ENCODE results near the gene ZDHHC17. TPM values are rescaled to one million over a fixed set of nuclear protein-coding genes. Genes with fewer than 3 reads are reported as not detected.

ZDHHC17 gene
- total and polyA plus RNA-seq, 2 donors (not counting 1 experiment from before 2014, with no cell fraction given) = 30.5 to 141 TPM

GRCh38 chr12:76855271-76855670 lies 91.4 kb downstream of the ZDHHC17 start:
- no peaks in the 10 kb centered on the region for H3K4me1 ChIP-seq (ENCODE audit: control insufficient read depth, extremely low read depth, insufficient read depth, low read length)
- TF ChIP-seq EZH2 (IDR thresholded peaks at IDR 0.05; ENCODE audit: low read length, missing control alignments) (no peak), CTCF (conservative IDR thresholded peaks at IDR 0.05 in 1 of 2, IDR thresholded peaks at IDR 0.05 in 1 of 2; ENCODE audit: low read depth in 1 of 2, low read length in 2 of 2) (no peak)
- no peak overlapping the region for H3K4me3 ChIP-seq (replicated peaks in 1 of 4; ENCODE audit: control extremely low read depth in 1 of 4, insufficient read depth in 1 of 4, low read depth in 3 of 4, low read length in 4 of 4)
- H3K9ac ChIP-seq (ENCODE audit: insufficient read depth, low read length) = no peak overlapping the region
- H3K36me3 ChIP-seq (ENCODE audit: control insufficient read depth, insufficient read depth, low read length) = peaks cover 5% of the 10 kb centered on the region
- H3K27me3 ChIP-seq (ENCODE audit: control insufficient read depth, insufficient read depth, low read length) = no peaks in the 10 kb centered on the region
- no peak overlapping the region for H3K4me2 ChIP-seq (ENCODE audit: extremely low read depth, insufficient read depth, low read length)
- H4K20me1 ChIP-seq (ENCODE audit: control insufficient read depth, extremely low read depth, insufficient read depth, low read length) = no peaks in the 10 kb centered on the region
- H3K9me3 ChIP-seq (ENCODE audit: control insufficient read depth, insufficient read depth, low read depth, low read length) = no peaks in the 10 kb centered on the region
- H3K27ac ChIP-seq (ENCODE audit: insufficient read depth, low read length) = no peak overlapping the region
- H2AFZ ChIP-seq (ENCODE audit: low read length) = no peak overlapping the region
- H3K79me2 ChIP-seq (ENCODE audit: control insufficient read depth, insufficient read depth, low read length) = no peaks in the 10 kb centered on the region
- DNase-seq (ENCODE audit: low read depth in 2 of 2) = no peak

- Histone ChIP-seq H3K9ac (ENCODE audit: insufficient read depth, low read length) (no peak overlapping the region), H3K4me3 (replicated peaks in 1 of 4; ENCODE audit: control extremely low read depth in 1 of 4, insufficient read depth in 1 of 4, low read depth in 3 of 4, low read length in 4 of 4) (no peak overlapping the region), H3K27ac (ENCODE audit: insufficient read depth, low read length) (no peak overlapping the region), H3K36me3 (ENCODE audit: control insufficient read depth, insufficient read depth, low read length) (peaks cover 3% of the 10 kb centered on the region), H3K4me2 (ENCODE audit: extremely low read depth, insufficient read depth, low read length) (no peak overlapping the region), H3K4me1 (ENCODE audit: control insufficient read depth, extremely low read depth, insufficient read depth, low read length) (no peaks in the 10 kb centered on the region), H3K79me2 (ENCODE audit: control insufficient read depth, insufficient read depth, low read length) (no peaks in the 10 kb centered on the region), H3K27me3 (ENCODE audit: control insufficient read depth, insufficient read depth, low read length) (no peaks in the 10 kb centered on the region), H4K20me1 (ENCODE audit: control insufficient read depth, extremely low read depth, insufficient read depth, low read length) (no peaks in the 10 kb centered on the region), H2AFZ (ENCODE audit: low read length) (no peak overlapping the region), H3K9me3 (ENCODE audit: control insufficient read depth, insufficient read depth, low read depth, low read length) (no peaks in the 10 kb centered on the region)
- peak in 1 of 2 donors; percentile 6 for DNase-seq (ENCODE audit: low read depth in 2 of 2)
- TF ChIP-seq CTCF (conservative IDR thresholded peaks at IDR 0.05 in 1 of 2, IDR thresholded peaks at IDR 0.05 in 1 of 2; ENCODE audit: low read depth in 1 of 2, low read length in 2 of 2) (no peak), EZH2 (IDR thresholded peaks at IDR 0.05; ENCODE audit: low read length, missing control alignments) (no peak)
Observed at GRCh38 chr12:76856018-76856644, 92.2 kb downstream of the ZDHHC17 start.

DNA sequence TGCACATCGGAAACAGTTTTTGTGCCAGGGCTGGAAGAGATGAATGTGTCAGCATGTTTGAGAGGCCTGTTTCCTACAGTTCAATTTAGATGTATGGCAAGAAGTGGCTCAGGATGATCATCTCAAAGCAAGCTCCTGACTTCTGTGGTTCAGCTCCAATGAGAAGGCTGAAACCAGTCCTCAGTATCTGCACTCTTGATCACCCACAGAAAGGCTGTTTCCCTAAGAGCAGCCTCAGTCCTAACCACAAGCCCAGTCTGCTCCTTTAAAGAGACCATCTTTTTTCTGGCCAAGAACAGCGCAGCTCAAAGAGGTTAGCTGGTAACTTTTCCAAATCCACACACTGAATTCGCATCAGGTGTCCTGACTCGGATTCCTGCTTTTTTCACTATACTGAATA lies 95.7 kb downstream of the ZDHHC17 start:
- no peak overlapping the region for H3K9ac ChIP-seq (ENCODE audit: insufficient read depth, low read length)
- H3K4me3 ChIP-seq (replicated peaks in 1 of 4; ENCODE audit: control extremely low read depth in 1 of 4, insufficient read depth in 1 of 4, low read depth in 3 of 4, low read length in 4 of 4) = no peak overlapping the region
- no peak for TF ChIP-seq CTCF (conservative IDR thresholded peaks at IDR 0.05 in 1 of 2, IDR thresholded peaks at IDR 0.05 in 1 of 2; ENCODE audit: low read depth in 1 of 2, low read length in 2 of 2)
- TF ChIP-seq EZH2 (IDR thresholded peaks at IDR 0.05; ENCODE audit: low read length, missing control alignments) = no peak
- no peak overlapping the region for H3K4me2 ChIP-seq (ENCODE audit: extremely low read depth, insufficient read depth, low read length)
- no peaks in the 10 kb centered on the region for H3K9me3 ChIP-seq (ENCODE audit: control insufficient read depth, insufficient read depth, low read depth, low read length)
- H4K20me1 ChIP-seq (ENCODE audit: control insufficient read depth, extremely low read depth, insufficient read depth, low read length) = no peaks in the 10 kb centered on the region
- no peaks in the 10 kb centered on the region for H3K27me3 ChIP-seq (ENCODE audit: control insufficient read depth, insufficient read depth, low read length)
- no peak overlapping the region for H2AFZ ChIP-seq (ENCODE audit: low read length)
- no peaks in the 10 kb centered on the region for H3K79me2 ChIP-seq (ENCODE audit: control insufficient read depth, insufficient read depth, low read length)
- peaks cover 12% of the 10 kb centered on the region for H3K4me1 ChIP-seq (ENCODE audit: control insufficient read depth, extremely low read depth, insufficient read depth, low read length)
- peak in 1 of 2 donors; percentile 48 for DNase-seq (ENCODE audit: low read depth in 2 of 2)
- peaks cover 3% of the 10 kb centered on the region for H3K36me3 ChIP-seq (ENCODE audit: control insufficient read depth, insufficient read depth, low read length)
- H3K27ac ChIP-seq (ENCODE audit: insufficient read depth, low read length) = no peak overlapping the region
